T-helper 1 cell treated with Interleukin-12 subunit alpha and Interleukin-12 subunit beta and Interleukin-4 antibody, amounts not matched to agents 30 ng/mL and 1 ng/mL, for 36 hours (primary cell): Measurements from ENCODE around the gene SCAMP2. TPM values are rescaled to one million over a fixed set of nuclear protein-coding genes. Genes with fewer than 3 reads are reported as not detected.

Experiments used
- intact Hi-C: fragments of 100-400 bp; cut with micrococcal nuclease; formaldehyde crosslinking; loops from one replicate; pipeline ENCODE4 v1.15.1; 2024
- total RNA-seq: library from RNA; stranded (reverse); gene quantifications from 2 replicates; pipeline ENCODE4 v1.2.3, GENCODE V29; 2022

SCAMP2 gene
- total RNA-seq, 1 donor from 2014 or later: 156 TPM

DNA sequence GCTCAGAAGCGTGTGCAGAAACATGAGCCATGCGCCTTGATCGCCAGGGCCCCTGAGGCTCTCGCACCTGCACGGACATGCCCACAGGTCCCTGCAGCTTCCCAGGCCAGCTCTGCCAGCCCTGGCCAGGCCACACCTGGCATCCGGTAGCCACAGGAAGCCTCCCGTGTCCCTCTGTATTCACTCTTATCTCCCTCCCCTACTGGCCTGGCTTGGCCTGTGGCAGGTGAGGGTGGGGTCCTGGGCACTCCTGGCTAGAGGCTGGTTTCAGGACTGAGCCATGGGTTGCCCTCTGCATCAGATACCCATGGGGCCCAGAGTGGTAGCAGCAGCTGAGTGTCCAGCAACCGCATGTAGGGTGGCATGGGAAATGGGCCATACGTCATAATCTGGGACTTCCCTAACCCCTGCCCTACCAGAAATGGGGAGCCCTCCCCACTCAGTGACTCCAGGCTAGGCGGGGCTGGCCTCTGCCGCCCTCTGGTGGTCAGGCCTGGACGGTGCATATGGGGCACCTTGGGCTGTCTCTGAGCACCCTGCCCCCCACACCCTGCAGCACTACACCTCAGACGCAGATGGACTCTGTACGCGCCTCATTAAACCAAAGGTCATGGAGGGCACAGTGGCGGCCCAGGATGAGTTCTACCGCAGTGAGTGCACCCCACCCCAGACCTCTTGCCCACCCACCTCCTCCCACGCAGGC is 73.2 kb downstream of the SCAMP2 start:
- intact Hi-C loops: loop anchor here (1.0 to 2.0 kb wide), 4 partner anchors 12 to 165 kb away; partner anchors contain the start of gene CYP1A1

DNA sequence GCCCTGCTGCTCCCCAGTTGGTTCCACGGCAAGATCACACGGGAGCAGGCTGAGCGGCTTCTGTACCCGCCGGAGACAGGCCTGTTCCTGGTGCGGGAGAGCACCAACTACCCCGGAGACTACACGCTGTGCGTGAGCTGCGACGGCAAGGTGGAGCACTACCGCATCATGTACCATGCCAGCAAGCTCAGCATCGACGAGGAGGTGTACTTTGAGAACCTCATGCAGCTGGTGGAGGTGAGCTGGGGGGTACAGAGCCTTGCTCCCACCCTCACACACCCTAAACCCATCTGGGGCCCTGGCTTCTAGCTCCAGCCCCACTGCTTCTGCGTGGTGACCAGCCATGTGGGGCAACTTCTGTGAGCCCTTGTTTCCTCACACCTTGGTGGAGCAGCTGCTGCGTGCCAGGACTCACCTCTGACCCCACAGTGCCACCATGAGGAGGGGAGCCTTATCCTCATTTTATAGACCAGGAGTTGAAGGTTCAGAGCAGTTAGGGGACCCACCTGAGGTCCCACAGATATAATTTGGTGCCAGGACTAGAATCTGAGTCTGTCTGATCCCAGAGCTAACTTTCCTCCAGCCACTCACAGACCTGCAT is 73.8 kb downstream of the SCAMP2 start:
- intact Hi-C loops: no loop called here

DNA sequence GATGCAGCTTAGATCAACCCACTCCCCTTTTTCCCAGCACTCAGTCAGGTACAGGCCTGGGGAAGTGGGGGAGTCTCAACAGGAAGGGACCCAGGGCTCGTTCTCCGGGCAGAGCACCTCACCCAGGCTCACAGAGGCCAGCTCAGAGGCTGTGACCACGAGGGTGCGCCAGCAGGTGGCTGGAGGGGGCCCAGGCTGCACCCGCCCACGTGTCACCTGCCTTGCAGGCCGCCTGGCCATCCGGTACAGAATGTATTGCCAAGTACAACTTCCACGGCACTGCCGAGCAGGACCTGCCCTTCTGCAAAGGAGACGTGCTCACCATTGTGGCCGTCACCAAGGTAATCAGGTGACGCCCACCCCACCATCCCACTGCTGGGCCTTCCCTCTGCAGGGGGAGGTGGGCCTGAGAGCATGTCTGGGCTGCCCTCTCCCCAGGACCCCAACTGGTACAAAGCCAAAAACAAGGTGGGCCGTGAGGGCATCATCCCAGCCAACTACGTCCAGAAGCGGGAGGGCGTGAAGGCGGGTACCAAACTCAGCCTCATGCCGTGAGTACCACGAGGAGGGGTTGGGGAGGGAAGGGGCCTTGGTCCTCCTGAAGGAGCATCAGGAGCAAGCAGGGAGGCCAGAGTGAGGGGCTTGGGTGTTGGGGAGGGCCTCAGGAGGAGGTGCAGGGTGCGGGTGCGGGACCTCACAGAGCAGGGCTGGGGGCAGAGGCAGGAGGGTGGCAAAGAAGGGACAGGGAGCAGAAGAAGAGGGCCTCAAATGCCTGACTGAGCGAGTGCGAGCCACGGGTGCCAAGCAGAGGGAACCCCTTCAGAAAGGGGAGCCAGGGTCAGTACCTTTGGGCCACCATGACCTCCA is 74.5 kb downstream of the SCAMP2 start:
- intact Hi-C loops: no loop called here

DNA sequence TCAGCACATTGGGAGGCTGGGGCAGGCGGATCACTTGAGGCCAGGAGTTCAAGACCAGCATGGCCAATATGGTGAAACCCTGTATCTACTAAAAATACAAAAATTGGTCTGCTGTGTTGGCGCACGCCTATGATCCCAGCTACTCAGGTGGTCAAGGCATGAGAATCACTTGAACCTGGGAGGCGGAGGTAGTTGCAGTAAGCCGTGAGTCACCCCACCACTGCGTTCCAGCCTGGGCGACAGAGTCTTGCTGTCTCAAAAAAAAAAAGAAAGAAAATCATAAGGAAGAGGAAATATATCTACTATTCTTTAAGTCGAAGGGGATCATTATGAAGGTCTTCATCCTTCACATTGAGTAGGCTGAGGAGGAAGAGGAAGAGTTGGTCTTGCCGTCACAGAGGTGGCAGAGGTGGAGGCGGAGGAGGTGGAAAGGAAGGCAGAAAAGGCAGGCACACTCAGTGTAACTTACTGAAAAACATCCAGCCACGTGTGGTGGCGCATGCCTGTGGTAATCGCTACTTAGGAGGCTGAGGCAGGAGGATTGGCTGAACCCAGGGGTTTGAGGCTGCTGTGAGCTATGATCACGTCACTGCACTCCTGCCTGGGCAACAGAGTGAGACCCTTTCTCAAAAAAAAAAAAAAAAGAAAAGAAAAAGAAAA is 77.1 kb downstream of the SCAMP2 start:
- intact Hi-C loops: no loop called here

DNA sequence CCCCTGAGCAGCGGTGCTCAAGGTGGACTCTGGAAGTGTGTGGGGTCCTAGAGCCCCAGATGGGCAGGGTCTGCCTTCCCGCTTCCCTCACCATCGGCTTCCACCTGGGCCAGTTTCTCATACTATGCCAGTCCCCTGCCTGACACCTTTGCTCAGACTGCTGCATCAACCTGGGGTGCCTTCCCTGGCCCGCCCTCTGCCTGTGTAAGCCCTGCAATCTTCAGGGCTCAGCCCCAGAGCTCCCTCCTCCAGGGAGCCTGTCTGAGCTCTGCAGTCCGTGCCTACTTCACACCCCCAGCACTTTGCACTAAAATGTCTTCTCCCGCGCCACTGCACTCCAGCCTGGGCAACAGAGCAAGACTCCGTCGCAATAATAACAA is 78.2 kb downstream of the SCAMP2 start:
- intact Hi-C loops: no loop called here

DNA sequence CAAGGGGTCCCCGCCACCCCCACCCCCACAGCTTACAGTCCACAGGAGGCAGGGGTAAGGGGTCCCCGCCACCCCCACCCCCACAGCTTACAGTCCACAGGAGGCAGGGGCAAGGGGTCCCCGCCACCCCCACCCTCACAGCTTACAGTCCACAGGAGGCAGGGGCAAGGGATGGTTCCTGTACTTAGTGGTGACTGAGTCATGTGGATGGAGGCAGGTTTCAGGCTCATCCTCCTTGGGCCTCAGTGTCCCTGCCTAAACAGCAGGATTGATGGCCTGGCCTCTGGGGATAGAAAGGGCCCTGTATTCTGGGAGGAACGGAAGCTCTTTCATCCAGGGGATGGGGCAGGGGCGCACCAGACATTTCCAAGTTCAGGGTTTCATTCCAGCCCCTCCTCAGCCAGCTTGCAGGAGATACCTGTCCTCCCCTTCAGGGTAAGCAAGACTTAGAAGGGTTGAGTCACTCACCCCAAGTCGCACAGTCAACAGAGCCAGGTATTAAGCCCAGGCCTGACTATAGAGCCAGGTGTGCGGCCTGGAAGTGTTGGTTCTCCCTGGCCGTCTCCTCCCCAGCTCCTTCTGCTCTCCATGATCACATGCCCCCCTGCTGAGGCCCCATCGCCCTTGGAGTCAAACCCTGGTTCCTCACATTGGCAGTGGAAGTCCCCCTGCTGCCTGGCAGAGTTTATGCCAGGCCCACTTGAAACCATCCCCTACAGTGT is 78.8 kb downstream of the SCAMP2 start:
- intact Hi-C loops: no loop called here

Other genes with a start within 250 kb of the SCAMP2 start
- 41.7 and 51.2 TPM in 2 replicates for gene EDC3, start 177.3 kb downstream of the SCAMP2 start, total RNA-seq
- gene CYP1A1, start 147.8 kb downstream of the SCAMP2 start, total RNA-seq: 0.42 and 0.46 TPM in 2 replicates
- gene CYP1A2, start 124.5 kb downstream of the SCAMP2 start, total RNA-seq: not detected in 2 replicates
- 461 and 477 TPM in 2 replicates for gene CSK, start 91.3 kb downstream of the SCAMP2 start, total RNA-seq
- gene LMAN1L, start 60.5 kb downstream of the SCAMP2 start, total RNA-seq: 3.7 and 3.8 TPM in 2 replicates
- 0.91 and 1.4 TPM in 2 replicates for gene CPLX3, start 46.7 kb downstream of the SCAMP2 start, total RNA-seq
- 57.9 and 58.0 TPM in 2 replicates for gene ULK3, start 30.2 kb downstream of the SCAMP2 start, total RNA-seq
- 68.1 and 69.2 TPM in 2 replicates for gene MPI, start 16.7 kb upstream of the SCAMP2 start, total RNA-seq
- 92.8 and 111 TPM in 2 replicates for gene FAM219B, start 33.5 kb upstream of the SCAMP2 start, total RNA-seq
- 205 and 208 TPM in 2 replicates for gene COX5A, start 64.7 kb upstream of the SCAMP2 start, total RNA-seq
- gene RPP25, start 83.4 kb upstream of the SCAMP2 start, total RNA-seq: 5.4 and 6.0 TPM in 2 replicates
- 0.98 and 1.4 TPM in 2 replicates for gene SCAMP5, start 122.2 kb upstream of the SCAMP2 start, total RNA-seq
- gene PPCDC, start 150.2 kb upstream of the SCAMP2 start, total RNA-seq: 39.6 and 41.3 TPM in 2 replicates